HG03196 (cell line): Measurements from ENCODE around the gene MYL7.

Experiments used
- ATAC-seq: cut with Tn5 transposase; IDR thresholded peaks from one replicate; pipeline ENCODE4 v1.9.1; 2021; ENCODE audit not compliant: unreplicated experiment

Gene MYL7

GRCh38 chr7:44101966-44102845 is 38.9 kb downstream of the MYL7 start:
- ATAC-seq = no peak

DNA sequence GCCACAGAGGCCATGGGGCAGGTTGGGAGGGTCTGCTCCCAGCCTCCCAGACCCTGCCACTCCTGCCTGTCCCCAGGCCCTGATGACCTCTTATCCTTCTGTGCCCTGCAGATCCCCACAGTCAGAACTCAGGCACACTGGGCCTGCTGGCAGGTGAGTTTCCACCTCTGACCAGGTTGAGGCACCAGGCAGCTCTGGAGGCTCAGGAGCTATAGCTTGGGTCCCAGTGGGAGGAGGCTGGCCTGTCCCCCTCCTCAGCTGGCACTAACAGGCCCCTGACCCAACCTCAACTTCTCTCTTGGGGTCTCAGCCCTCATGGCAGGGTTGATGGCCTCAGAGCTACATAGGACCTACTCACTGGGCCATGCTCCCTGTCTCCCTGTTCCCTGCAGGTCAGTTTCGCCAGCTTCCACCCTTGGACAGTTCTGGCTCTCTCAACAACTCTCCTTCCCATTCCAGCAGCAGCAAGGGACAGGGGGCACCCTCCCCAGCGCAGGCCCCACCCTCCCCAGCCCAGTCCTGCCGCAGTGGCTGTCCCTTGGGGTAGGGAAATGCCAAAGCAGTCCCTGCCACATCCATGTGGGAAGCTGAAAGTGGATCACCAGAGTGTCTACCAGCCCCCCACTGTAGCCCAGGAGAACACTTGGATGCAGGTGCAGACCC is 39.7 kb downstream of the MYL7 start:
- no peak for ATAC-seq

- no peak for ATAC-seq
These were observed 40.5 kb downstream of the MYL7 start for GRCh38 chr7:44100458-44101302.

- no peak for ATAC-seq
These were observed 41.5 kb downstream of the MYL7 start for GRCh38 chr7:44099669-44100068.

DNA sequence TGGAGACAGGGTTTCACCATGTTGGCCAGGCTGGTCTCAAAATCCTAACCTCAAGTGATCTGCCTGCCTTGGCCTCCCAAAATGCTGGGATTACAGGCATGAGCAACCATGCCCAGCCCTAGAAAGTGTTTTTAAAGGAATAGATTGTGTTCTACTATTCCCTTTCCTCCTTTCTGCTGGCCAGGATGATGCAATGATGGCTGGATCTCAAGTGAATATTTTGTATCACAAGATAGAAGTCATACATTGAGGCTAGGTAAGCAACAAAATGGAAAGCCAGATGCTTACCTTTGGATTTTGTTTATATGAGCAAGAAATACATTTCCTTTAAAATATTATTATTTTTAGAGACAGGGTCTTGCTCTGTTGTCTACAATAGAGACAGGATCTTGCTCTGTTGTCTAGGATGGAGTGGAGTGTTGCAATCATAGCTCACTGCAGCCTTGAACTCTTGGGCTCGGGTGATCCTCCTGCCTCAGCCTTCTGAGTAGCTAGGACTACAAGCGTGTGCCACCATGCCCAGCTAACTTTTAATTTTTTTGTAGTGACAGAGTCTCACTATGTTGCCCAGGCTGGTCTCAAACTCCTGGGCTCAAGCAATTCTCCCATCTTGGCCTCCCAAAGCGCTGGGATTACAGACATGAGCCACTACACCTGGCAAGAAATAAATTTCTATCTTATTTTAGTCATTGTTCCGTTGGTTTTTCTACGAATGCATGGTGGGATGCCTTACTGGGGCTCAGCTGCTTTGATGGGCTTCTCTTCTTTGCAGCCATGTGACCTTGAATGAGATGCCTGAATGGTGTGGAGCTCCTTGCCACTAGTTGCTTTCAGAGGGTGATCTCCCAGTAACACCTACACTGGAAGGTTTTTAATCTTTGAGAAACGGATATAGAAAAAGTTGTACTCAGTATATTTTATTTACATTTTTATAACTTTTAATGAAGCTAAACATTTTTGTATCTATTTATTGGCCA is 42.8 kb downstream of the MYL7 start:
- no peak for ATAC-seq

- peak; percentile 47 for ATAC-seq
These were observed 43.8 kb downstream of the MYL7 start for GRCh38 chr7:44097064-44097932.

DNA sequence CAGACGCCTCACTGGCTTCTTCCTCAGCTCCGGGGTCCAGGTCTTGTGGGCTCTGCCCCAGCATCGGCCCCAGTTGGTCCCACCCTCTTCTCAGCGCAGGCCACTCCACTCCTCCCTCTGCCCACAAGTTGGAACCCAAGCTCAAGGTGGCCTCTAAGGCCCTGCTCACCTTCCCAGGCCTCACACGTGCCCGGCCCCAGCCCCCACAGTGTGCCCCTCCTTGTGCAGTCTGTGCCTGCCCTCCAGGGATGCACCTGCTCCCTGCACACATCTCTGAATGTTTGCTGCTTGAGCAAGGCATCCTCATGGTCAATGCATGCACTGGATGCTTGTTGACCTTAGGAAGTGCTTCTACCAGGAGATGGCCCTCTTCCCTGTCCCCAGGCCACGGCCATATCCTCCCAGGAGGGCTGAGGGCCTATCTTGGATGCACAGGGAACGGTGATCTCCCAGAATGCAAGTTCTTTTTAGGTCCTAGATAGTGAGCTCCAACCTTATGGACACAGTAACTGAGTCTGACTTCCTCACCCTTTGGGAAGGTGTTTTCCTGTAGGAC is 44.7 kb downstream of the MYL7 start:
- no peak for ATAC-seq

DNA sequence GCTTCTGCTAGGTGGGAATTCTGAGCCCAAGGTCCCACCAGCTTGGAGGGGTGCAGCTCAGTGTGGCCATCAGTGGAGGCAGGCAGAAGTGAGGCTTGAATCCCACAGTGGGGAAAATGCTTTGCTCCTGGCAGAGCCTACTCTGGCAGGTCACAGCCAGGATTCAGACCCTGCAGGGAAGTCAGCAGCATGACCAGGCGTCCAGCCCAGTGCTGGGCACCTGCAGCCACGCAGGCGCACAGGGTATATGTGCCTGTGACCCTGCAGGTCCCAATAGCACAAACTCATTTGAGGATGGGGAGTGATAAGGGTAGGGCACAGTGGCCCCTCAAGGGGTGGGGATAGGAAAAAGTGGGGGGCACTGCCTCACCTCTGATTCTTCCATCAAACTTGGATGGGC is 45.4 kb downstream of the MYL7 start:
- ATAC-seq = no peak

DNA sequence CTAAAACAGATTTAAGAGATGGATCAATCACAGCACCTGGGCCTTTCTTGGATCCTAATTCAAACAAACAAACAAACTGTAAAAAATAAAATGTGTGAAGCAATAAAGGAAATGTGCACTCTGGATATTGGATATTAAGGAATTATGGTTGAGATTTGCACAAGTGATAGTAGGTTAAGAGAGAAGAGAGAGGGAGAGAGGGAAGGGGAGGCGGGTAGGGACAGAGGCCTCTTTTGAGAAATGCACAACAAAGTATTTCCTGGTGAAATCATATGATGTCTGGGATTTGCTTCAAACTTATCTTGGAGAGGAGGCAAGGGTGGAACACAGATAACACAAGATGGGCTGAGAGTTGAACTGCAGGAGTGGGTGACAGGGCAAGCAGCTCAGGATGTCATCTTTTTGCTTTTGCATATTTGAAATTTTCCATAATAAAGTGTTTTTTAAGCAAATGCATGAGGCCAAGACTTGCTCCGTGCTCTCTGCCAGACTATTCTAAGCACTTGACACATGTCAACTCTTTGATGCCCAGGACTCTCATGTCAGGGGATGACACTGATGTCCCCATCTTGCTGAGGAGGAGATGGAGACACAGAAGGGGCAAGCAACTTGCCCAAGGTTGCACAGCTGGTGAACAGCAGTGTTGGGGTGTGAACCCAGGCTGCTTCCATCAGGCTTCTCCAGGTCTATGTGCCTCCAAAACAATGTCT is 46.1 kb downstream of the MYL7 start:
- ATAC-seq = no peak

DNA sequence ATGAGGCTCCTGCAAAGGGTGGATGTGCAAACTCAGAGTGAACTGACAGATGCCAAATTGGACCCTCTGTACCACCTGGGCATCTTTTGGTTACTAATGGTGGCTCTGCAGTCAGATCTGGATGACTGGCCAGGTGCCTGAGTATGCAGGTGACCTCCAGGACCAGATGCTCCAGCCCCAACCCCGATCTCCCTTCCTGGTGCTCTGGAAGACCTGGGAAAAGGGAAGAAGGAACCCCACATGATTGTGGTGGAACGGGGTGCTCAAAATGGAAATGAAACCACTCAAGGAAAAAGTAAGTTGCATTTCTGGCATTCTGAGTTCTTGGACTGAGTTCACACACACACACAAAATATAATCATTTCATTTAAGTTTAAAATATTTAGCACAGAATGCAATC is 46.8 kb downstream of the MYL7 start:
- no peak for ATAC-seq

DNA sequence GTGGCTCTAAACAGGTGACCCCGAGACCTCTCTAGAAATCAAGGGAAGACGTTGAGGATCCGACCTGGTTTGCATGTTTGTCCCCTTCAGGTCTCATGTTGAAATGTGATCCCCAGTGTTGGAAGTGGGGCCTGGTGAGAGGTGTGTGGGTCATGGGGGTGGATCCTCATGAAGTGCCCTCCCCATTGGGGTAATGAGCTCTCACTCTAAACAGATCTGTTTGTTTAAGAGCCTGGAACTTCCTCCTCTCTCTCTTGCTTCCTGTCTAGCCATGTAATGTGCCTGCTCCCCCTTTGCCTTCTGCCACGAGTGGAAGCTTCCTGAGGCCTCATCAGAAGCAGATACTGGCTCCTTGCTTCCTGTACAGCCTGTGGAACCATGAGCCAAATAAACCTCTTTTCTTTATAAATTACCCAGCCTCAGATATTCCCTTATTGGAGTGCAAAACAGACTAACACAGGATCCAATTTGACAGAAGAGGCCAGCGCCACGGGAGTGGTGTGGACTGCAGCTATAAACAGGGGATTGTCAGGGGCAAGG is 48.0 kb downstream of the MYL7 start:
- no peak for ATAC-seq
